NK-92 treated with Interleukin-12 subunit alpha and Interleukin-12 subunit beta, amount 100 ng/mL, for 24 hours (cell line): ENCODE measurements around the gene FCGR3A.
"Not testable (repeated sequence)": the region's sequence is repeated elsewhere in the genome, so short reads cannot be mapped to it uniquely, and the experiment has no call there.

Source experiments
- DNase-seq: peaks from one replicate; lab custom pipeline; 2025; lab: John Stamatoyannopoulos, UW

FCGR3A gene

GRCh38 chr1:161549652-161550051 is at the start of gene FCGR3A:
Gene FCGR3A (minus strand): TSS chr1:161549818. CDS start chr1:161549736, 82 bp downstream.
- no peak for DNase-seq

GRCh38 chr1:161597077-161597476 is 47.5 kb upstream of the FCGR3A start:
- DNase-seq: not testable (repeated sequence)

GRCh38 chr1:161595583-161595982 is 46.0 kb upstream of the FCGR3A start:
- not testable (repeated sequence) for DNase-seq

- DNase-seq: not testable (repeated sequence)
Measured at GRCh38 chr1:161595173-161595572, 45.6 kb upstream of the FCGR3A start.

- DNase-seq: not testable (repeated sequence)
Measured at GRCh38 chr1:161594269-161594984, 44.8 kb upstream of the FCGR3A start.

GRCh38 chr1:161593092-161593755 is 43.6 kb upstream of the FCGR3A start:
- not testable (repeated sequence) for DNase-seq

- not testable (repeated sequence) for DNase-seq
Measured at GRCh38 chr1:161592586-161592985, 43.0 kb upstream of the FCGR3A start.

- not testable (repeated sequence) for DNase-seq
Measured at GRCh38 chr1:161589920-161590319, 40.3 kb upstream of the FCGR3A start.

- DNase-seq: not testable (repeated sequence)
Measured at GRCh38 chr1:161589365-161589764, 39.7 kb upstream of the FCGR3A start.

GRCh38 chr1:161588596-161588995 is 39.0 kb upstream of the FCGR3A start:
- DNase-seq: not testable (repeated sequence)

- not testable (repeated sequence) for DNase-seq
Measured at GRCh38 chr1:161582882-161583281, 33.3 kb upstream of the FCGR3A start.

GRCh38 chr1:161580879-161581537 is 31.4 kb upstream of the FCGR3A start:
- not testable (repeated sequence) for DNase-seq

GRCh38 chr1:161579856-161580507 is 30.4 kb upstream of the FCGR3A start:
- DNase-seq: not testable (repeated sequence)

GRCh38 chr1:161576676-161577075 is 27.1 kb upstream of the FCGR3A start:
- DNase-seq: not testable (repeated sequence)

GRCh38 chr1:161571703-161572102 is 22.1 kb upstream of the FCGR3A start:
- DNase-seq: not testable (repeated sequence)

GRCh38 chr1:161566602-161566960 is 17.0 kb upstream of the FCGR3A start:
- DNase-seq: not testable (repeated sequence)

- not testable (repeated sequence) for DNase-seq
Measured at GRCh38 chr1:161563522-161563921, 13.9 kb upstream of the FCGR3A start.

- not testable (repeated sequence) for DNase-seq
Measured at GRCh38 chr1:161562441-161562840, 12.8 kb upstream of the FCGR3A start.

- DNase-seq: peak; percentile 21
Measured at GRCh38 chr1:161560960-161561715, 11.5 kb upstream of the FCGR3A start.

GRCh38 chr1:161557506-161558450 is 8.2 kb upstream of the FCGR3A start:
- DNase-seq: not testable (repeated sequence)
